ENCODE measurements around the gene AGAP1.
A peak's percentile ranks its signal among the peaks of the same experiment; 100 is the strongest.

DNA sequence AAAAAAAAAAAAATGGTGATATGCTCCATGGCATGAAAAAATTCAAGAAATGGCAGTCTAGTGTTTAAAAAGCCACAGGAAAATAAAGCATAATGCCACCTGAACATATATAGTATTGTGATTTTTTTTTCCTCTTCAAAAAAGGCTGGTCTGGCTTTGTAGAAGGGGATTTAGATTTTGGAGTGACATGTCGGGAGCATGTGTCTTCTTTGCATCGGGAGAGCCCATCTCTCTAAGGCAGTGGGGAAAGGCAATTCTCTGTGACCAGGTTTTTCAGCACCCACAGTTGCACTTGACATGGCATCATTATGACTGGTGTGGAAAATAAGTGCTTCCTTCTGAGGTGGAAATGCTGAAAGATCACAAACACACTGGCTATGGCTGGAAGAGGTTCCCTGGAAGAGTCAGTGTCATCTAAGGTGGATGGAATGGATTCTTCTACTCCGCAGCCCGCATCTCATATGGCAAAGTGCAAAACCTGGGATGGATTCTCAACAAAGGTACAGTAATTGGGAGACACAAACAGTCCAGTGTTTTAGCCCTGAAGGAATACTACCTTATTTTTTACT is 172.5 kb downstream of the AGAP1 start:
- TF ChIP-seq, protein P1, sequence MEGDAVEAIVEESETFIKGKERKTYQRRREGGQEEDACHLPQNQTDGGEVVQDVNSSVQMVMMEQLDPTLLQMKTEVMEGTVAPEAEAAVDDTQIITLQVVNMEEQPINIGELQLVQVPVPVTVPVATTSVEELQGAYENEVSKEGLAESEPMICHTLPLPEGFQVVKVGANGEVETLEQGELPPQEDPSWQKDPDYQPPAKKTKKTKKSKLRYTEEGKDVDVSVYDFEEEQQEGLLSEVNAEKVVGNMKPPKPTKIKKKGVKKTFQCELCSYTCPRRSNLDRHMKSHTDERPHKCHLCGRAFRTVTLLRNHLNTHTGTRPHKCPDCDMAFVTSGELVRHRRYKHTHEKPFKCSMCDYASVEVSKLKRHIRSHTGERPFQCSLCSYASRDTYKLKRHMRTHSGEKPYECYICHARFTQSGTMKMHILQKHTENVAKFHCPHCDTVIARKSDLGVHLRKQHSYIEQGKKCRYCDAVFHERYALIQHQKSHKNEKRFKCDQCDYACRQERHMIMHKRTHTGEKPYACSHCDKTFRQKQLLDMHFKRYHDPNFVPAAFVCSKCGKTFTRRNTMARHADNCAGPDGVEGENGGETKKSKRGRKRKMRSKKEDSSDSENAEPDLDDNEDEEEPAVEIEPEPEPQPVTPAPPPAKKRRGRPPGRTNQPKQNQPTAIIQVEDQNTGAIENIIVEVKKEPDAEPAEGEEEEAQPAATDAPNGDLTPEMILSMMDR (IDR thresholded peaks at IDR 0.05): peak in 1 of 3 experiments; percentile 12
- peak in 1 of 2 donors; percentile 35 for TF ChIP-seq POLR2AphosphoS5 (IDR thresholded peaks at IDR 0.05; ENCODE audit: insufficient read depth in 1 of 2, low read depth in 1 of 2)
- no peak for TF ChIP-seq POLR2A (IDR thresholded peaks at IDR 0.05)

Measured in vagina (tissue), 2 donors.